ENCODE measurements around the gene SNX8.

SNX8 gene

DNA sequence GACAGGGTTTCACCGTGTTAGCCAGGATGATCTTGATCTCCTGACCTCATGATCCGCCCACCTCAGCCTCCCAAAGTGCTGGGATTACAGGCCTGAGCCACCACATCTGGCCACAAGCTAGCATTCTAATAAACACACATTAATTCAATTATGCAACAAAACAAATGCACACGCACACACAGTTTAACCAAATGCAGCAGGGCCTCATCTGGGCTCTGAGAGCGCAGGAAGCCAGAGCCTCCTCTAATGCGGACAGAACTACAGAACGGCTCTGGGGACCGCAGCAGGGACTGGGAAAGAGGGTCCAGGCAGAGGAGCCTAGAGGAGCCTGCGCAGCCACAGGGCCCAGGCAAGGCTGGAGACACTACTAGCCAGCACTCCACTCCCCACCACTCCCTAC, 85.3 kb downstream of the SNX8 start:
- TF ChIP-seq, protein P1, sequence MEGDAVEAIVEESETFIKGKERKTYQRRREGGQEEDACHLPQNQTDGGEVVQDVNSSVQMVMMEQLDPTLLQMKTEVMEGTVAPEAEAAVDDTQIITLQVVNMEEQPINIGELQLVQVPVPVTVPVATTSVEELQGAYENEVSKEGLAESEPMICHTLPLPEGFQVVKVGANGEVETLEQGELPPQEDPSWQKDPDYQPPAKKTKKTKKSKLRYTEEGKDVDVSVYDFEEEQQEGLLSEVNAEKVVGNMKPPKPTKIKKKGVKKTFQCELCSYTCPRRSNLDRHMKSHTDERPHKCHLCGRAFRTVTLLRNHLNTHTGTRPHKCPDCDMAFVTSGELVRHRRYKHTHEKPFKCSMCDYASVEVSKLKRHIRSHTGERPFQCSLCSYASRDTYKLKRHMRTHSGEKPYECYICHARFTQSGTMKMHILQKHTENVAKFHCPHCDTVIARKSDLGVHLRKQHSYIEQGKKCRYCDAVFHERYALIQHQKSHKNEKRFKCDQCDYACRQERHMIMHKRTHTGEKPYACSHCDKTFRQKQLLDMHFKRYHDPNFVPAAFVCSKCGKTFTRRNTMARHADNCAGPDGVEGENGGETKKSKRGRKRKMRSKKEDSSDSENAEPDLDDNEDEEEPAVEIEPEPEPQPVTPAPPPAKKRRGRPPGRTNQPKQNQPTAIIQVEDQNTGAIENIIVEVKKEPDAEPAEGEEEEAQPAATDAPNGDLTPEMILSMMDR (IDR thresholded peaks at IDR 0.05; ENCODE audit: extremely low read depth, missing control alignments): no peak
- no peak for DNase-seq (ENCODE audit: low spot score)

DNA sequence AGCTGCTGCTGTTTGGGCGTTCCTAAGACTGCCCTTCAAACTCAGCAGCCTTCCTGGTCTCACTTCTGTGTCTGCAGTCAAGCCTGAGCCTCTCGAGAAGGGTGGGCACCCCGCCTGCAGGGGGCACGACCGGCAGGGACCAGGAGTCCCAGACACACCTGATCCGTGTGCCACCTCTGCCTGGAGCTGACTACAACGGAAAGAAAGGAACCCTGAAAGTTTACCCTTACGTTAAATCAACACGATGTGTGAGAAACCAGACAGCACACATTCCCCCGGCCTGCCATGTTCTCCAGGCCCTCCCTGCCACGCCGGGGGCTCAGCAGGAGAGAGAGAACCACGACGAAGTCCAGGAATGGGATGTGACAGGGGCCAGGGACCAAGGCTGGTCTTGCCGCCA, 86.5 kb downstream of the SNX8 start:
- TF ChIP-seq, protein P1 (IDR thresholded peaks at IDR 0.05; ENCODE audit: extremely low read depth, missing control alignments): no peak
- no peak for DNase-seq (ENCODE audit: low spot score)

GRCh38 chr7:2225830-2226229, 88.4 kb downstream of the SNX8 start:
- TF ChIP-seq, protein P1 (IDR thresholded peaks at IDR 0.05; ENCODE audit: extremely low read depth, missing control alignments): no peak
- no peak for DNase-seq (ENCODE audit: low spot score)

- TF ChIP-seq, protein P1 (IDR thresholded peaks at IDR 0.05; ENCODE audit: extremely low read depth, missing control alignments): no peak
- no peak for DNase-seq (ENCODE audit: low spot score)
These were observed 88.9 kb downstream of the SNX8 start for GRCh38 chr7:2225336-2225735.

DNA sequence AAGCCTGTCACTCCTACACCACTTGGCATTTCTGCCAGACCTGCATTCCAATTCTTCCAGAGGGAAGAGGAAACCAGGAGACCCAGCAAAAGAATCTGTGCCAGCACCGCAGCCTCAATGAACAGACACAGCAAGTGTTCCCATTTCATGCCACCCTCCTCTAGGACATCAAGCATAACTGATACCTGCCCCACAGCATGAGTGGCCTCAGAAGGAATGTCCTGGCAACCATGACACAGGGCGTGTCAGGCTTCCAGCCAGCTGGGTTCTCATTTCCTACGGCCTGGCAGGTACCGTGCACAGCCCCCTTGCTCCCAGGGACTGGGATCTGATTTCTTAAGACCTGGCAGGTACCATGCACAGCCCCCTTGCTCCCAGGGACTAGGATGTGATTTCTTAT, 89.3 kb downstream of the SNX8 start:
- TF ChIP-seq, protein P1 (IDR thresholded peaks at IDR 0.05; ENCODE audit: extremely low read depth, missing control alignments): no peak
- no peak for DNase-seq (ENCODE audit: low spot score)

GRCh38 chr7:2224491-2224928, 89.7 kb downstream of the SNX8 start:
- TF ChIP-seq, protein P1 (IDR thresholded peaks at IDR 0.05; ENCODE audit: extremely low read depth, missing control alignments): no peak
- no peak for DNase-seq (ENCODE audit: low spot score)

DNA sequence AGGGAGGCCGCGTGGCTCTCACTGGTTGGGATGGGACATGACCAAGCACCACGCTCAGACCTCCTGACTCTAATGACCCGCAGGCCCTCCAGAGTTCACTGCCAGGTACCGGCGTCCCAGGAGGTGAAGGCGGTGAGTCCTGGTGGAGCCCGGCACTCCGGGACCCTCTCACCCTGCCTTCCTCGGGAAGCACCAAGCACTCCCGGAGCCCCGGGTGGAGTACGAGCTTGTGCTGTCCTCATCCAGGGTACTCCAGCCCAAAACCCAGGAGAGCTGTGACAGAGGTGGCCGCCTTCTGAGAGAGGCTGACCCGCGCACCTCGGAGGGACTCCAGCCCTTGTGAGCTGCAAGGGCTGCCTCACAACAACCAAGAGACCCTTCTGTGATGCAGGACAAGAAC, 90.9 kb downstream of the SNX8 start:
- TF ChIP-seq, protein P1 (IDR thresholded peaks at IDR 0.05; ENCODE audit: extremely low read depth, missing control alignments): no peak
- no peak for DNase-seq (ENCODE audit: low spot score)
